ENCODE measurements around the gene STARD3. TPM values are rescaled to one million over a fixed set of nuclear protein-coding genes. Genes with fewer than 3 reads are reported as not detected.
A peak's percentile ranks its signal among the peaks of the same experiment; 100 is the strongest.

The STARD3 gene
- total RNA-seq, 1 donor from 2014 or later = 78.2 TPM

DNA sequence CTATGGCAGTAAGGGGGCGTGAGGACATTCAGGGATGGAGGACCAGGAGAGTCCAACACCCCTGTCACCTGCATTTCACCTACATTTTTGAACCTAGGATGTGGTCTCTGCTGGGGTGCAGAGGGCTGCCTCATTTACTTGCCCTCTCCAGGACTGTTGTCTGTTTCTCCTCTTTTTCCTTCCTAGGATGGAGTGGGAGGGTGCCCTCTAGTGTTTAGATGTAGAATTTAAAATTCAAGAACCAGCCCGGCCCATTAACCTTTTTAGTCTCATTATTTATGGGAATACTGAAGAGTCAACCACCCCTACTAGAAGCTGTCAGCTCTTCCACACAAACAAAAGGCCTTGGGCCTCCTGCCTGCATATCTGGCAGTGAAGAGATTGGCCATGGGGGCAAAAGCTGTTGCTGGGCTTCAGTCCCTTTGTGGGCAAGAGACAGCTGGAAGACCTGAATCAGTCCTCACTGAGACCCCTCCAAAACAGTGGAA, 2.5 kb upstream of the STARD3 start:
- Histone ChIP-seq H3K36me3 (no peaks in the 10 kb centered on the region), H3K27me3 (peaks cover 5% of the 10 kb centered on the region), H3K4me1 (peaks cover 27% of the 10 kb centered on the region), H3K9me3 (no peaks in the 10 kb centered on the region), H3K27ac (no peak overlapping the region), H3K4me3 (no peak overlapping the region)
- no peak for ATAC-seq
- intact Hi-C loops (cut with DNase I) = no loop called here
- no peak for DNase-seq
- TF ChIP-seq, protein P1, sequence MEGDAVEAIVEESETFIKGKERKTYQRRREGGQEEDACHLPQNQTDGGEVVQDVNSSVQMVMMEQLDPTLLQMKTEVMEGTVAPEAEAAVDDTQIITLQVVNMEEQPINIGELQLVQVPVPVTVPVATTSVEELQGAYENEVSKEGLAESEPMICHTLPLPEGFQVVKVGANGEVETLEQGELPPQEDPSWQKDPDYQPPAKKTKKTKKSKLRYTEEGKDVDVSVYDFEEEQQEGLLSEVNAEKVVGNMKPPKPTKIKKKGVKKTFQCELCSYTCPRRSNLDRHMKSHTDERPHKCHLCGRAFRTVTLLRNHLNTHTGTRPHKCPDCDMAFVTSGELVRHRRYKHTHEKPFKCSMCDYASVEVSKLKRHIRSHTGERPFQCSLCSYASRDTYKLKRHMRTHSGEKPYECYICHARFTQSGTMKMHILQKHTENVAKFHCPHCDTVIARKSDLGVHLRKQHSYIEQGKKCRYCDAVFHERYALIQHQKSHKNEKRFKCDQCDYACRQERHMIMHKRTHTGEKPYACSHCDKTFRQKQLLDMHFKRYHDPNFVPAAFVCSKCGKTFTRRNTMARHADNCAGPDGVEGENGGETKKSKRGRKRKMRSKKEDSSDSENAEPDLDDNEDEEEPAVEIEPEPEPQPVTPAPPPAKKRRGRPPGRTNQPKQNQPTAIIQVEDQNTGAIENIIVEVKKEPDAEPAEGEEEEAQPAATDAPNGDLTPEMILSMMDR (IDR thresholded peaks at IDR 0.05) = peak; percentile 77

DNA sequence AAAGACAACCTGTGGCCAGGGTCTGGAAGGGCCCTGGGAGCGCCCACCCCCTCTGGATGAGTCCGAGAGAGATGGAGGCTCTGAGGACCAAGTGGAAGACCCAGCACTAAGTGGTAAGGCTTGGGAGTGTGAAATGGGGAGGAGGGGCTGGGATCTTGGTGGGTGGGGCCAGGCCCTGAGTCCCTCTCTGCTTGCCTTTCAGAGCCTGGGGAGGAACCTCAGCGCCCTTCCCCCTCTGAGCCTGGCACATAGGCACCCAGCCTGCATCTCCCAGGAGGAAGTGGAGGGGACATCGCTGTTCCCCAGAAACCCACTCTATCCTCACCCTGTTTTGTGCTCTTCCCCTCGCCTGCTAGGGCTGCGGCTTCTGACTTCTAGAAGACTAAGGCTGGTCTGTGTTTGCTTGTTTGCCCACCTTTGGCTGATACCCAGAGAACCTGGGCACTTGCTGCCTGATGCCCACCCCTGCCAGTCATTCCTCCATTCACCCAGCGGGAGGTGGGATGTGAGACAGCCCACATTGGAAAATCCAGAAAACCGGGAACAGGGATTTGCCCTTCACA, 1.2 kb upstream of the STARD3 start:
- H3K27ac ChIP-seq = peak overlapping the region; percentile 83
- ATAC-seq (no peak), DNase-seq (no peak)
- TF ChIP-seq, protein P1 (IDR thresholded peaks at IDR 0.05) = no peak
- H3K36me3 ChIP-seq = no peaks in the 10 kb centered on the region
- H3K27me3 ChIP-seq = no peaks in the 10 kb centered on the region
- H3K4me1 ChIP-seq = peaks cover 39% of the 10 kb centered on the region
- intact Hi-C loops (cut with DNase I) = no loop called here
- no peaks in the 10 kb centered on the region for H3K9me3 ChIP-seq
- no peak overlapping the region for H3K4me3 ChIP-seq

DNA sequence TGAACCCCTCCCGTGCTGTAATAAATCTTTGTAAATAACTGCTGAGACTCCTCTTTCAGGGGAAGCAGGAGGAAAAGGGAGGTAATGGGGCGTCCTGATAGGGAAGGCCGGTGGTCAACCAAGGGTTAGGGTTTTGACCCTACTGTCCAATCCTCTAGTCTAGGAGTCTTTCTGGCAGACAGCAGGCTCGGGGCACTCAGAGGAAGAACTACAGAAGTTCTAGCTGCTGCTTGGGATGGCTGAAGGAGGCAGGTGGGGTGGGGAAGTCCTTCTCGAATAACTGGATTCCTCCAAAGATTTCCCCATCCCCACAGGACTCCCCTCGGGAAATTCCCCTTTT, 387 bp upstream of the STARD3 start:
- H3K36me3 ChIP-seq = no peaks in the 10 kb centered on the region
- H3K4me3 ChIP-seq = peak overlapping the region; percentile 68
- DNase-seq = no peak
- no peaks in the 10 kb centered on the region for H3K9me3 ChIP-seq
- no peaks in the 10 kb centered on the region for H3K27me3 ChIP-seq
- peak overlapping the region; percentile 83 for H3K27ac ChIP-seq
- no peak for ATAC-seq
- intact Hi-C loops (cut with DNase I) = no loop called here
- peaks cover 48% of the 10 kb centered on the region for H3K4me1 ChIP-seq
- TF ChIP-seq, protein P1 (IDR thresholded peaks at IDR 0.05) = no peak

DNA sequence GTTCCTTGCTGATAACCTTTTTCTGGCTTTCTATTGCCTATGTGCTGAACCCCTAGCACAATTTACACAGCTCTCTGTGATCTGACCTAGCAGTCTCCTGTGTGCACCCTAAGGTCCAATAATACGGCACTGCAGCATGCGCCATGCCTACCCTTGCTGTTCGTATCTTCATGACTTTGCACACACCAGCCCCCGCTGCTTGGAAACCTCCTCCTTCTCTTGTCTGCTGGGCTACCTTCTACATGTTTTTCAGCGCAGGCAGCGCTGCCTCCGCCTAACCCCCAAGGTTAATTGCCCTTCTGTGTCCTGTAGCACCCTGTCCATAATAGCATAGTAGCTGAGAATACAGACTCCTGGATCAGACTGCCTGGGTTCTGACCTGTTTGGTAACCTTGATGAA, 1.4 kb downstream of the STARD3 start:
- Histone ChIP-seq H3K4me1 (peaks cover 64% of the 10 kb centered on the region), H3K9me3 (no peaks in the 10 kb centered on the region), H3K27ac (no peak overlapping the region), H3K27me3 (no peaks in the 10 kb centered on the region), H3K4me3 (peak overlapping the region; percentile 68), H3K36me3 (no peaks in the 10 kb centered on the region)
- intact Hi-C loops (cut with DNase I) = no loop called here
- TF ChIP-seq, protein P1 (IDR thresholded peaks at IDR 0.05) = no peak
- ATAC-seq (no peak), DNase-seq (no peak)

DNA sequence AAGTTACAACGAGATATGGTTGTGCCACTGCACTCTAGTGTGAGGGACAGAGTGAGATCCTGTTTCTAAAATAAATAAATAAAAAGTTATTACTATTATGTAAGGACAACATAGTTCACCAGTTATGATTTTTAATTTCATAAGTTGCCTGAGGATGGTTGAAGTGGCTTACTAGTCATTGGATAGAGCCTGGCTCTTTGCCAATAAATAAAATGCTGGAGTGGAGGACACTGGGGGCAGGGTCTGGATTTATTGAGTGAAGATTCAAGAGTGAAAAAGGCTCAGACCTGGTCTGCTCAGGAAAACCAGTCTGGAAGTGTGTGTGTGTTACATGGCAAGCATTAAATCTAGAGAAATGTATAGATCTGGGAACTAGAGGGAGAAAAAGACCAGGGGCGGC, 2.1 kb downstream of the STARD3 start:
- Histone ChIP-seq H3K9me3 (no peaks in the 10 kb centered on the region), H3K4me3 (peak overlapping the region; percentile 68), H3K36me3 (no peaks in the 10 kb centered on the region), H3K27me3 (no peaks in the 10 kb centered on the region), H3K27ac (no peak overlapping the region), H3K4me1 (peaks cover 64% of the 10 kb centered on the region)
- no peak for DNase-seq
- intact Hi-C loops (cut with DNase I) = no loop called here
- no peak for ATAC-seq
- TF ChIP-seq, protein P1 (IDR thresholded peaks at IDR 0.05) = no peak

Measured in upper lobe of right lung (tissue), 1 donor.